ENCODE results near the gene MAOB.

GRCh38 chrX:43845776-43846175 lies 36.5 kb downstream of the MAOB start:
- no peak for TF ChIP-seq CTCF (IDR thresholded peaks at IDR 0.05)
- TF ChIP-seq POLR2A (IDR thresholded peaks at IDR 0.05), result no peak

Data from heart left ventricle (tissue), 13 donors.